ENCODE results near the gene EPS15.
"Not testable (repeated sequence)": the region's sequence is repeated elsewhere in the genome, so short reads cannot be mapped to it uniquely, and the experiment has no call there.

EPS15 gene

DNA sequence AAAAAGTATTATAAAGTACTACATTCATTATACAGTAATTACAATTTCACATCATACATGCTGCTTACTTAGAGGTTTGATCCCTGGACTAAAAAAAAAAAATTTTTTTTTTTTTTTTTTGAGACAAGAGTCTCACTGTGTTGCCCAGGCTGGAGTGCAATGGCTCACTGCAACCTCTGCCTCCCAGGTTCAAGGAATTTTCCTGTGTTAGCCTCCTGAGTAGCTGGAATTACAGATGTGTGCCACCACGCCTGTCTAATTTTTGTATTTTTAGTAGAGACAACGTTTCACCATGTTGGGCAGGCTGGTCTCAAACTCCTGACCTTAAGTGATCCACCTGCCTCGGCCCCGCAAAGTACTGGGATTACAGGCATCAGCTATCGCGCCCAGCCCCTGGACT lies 81.7 kb downstream of the EPS15 start:
- not testable (repeated sequence) for H3K36me3 ChIP-seq (ENCODE audit: insufficient read depth, low read length); H3K27me3 ChIP-seq (ENCODE audit: insufficient read depth, low read length); H3K4me1 ChIP-seq (ENCODE audit: insufficient read depth, low read length); H3K9me3 ChIP-seq (ENCODE audit: low read length); H2AFZ ChIP-seq (ENCODE audit: low read depth, low read length); H3K4me3 ChIP-seq (ENCODE audit: low read length)

DNA sequence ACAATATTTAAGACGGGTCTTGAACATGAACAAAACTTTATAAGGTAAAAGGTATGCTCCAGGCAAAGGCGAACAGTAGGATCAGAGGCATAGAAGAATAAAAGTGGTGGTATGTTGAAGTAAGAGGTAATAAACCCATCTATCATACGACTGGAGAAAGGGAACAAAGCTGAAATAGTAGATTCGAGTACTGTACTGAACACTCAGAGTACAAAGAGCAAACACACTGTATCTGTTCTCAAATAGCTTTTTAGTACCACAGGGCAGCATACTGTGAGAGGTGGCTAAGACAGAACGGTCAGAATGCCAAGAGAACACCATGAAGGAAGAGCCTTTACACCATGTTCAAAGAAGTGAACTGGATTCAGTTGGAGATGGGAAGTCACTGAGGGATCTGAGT lies 83.2 kb downstream of the EPS15 start:
- H3K9me3 ChIP-seq (ENCODE audit: low read length) = no peaks in the 10 kb centered on the region

DNA sequence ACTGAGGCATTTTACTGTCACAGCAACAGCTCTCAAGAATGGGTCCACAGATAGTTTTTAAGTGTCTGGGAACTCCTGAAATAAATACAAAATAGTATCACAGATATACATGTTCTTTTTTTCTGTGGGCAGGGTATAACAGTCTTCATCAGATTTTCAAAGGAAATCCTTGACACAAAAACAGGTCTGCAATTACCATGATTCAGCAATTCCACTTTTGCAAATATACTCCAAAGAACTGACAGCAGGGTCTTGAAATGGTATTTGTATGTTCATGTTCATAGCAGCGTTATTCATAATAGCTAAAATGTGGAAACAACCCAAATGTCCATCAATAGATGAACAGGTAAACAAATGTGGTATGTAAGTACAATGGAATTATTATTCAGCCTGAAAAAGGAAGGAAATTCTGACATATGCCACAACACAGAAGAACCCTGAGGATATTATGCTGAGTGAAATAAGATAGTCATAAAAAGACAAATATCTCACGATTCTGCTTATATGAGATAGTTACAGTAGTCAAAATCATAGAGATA lies 85.0 kb downstream of the EPS15 start:
- H3K4me3 ChIP-seq (ENCODE audit: low read length) = no peak overlapping the region
- no peak overlapping the region for H2AFZ ChIP-seq (ENCODE audit: low read depth, low read length)
- H3K9me3 ChIP-seq (ENCODE audit: low read length) = no peaks in the 10 kb centered on the region
- no peaks in the 10 kb centered on the region for H3K4me1 ChIP-seq (ENCODE audit: insufficient read depth, low read length)
- H3K27me3 ChIP-seq (ENCODE audit: insufficient read depth, low read length) = no peaks in the 10 kb centered on the region
- H3K36me3 ChIP-seq (ENCODE audit: insufficient read depth, low read length) = peaks cover 4% of the 10 kb centered on the region

More for the DNA sequence above, 83.2 kb downstream of the EPS15 start:
- H2AFZ ChIP-seq (ENCODE audit: low read depth, low read length) = no peak overlapping the region
- no peak overlapping the region for H3K4me3 ChIP-seq (ENCODE audit: low read length)
- H3K27me3 ChIP-seq (ENCODE audit: insufficient read depth, low read length) = no peaks in the 10 kb centered on the region
- no peaks in the 10 kb centered on the region for H3K4me1 ChIP-seq (ENCODE audit: insufficient read depth, low read length)
- peaks cover 9% of the 10 kb centered on the region for H3K36me3 ChIP-seq (ENCODE audit: insufficient read depth, low read length)

DNA sequence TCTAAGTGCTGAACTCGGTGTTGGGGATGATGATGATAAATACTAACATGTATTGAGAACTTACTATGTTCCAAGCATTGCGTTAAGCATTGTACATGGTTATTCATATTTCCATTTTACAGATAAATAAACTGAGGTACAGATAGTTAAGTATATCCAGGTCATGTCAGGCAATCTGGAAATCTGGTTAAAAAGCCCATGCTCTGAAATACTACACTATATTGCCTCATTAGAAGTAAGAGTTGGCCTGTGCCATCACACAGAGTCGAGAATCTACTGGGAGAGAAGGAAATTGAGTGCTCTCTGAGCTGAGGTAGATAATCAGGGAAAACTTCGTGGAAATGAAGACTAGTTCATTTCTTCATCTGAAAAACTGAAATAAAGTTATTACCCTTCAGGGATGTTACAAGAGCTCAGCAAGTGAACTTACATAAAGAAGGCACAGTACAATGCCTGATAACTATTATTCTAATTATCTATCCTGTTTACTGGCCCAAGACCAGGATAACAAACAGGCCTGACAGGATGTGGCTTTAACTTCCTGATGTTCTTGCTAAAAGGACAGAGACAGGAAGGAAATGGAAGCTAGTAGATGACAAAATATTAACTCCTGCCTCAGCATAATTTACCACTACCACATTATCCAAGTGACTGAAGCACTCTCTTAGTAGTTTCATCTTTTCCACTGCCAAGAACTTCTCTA lies 85.6 kb downstream of the EPS15 start:
- Histone ChIP-seq H3K36me3 (ENCODE audit: insufficient read depth, low read length) (peaks cover 8% of the 10 kb centered on the region), H2AFZ (ENCODE audit: low read depth, low read length) (no peak overlapping the region), H3K4me1 (ENCODE audit: insufficient read depth, low read length) (no peaks in the 10 kb centered on the region), H3K27me3 (ENCODE audit: insufficient read depth, low read length) (no peaks in the 10 kb centered on the region), H3K4me3 (ENCODE audit: low read length) (no peak overlapping the region), H3K9me3 (ENCODE audit: low read length) (no peaks in the 10 kb centered on the region)

DNA sequence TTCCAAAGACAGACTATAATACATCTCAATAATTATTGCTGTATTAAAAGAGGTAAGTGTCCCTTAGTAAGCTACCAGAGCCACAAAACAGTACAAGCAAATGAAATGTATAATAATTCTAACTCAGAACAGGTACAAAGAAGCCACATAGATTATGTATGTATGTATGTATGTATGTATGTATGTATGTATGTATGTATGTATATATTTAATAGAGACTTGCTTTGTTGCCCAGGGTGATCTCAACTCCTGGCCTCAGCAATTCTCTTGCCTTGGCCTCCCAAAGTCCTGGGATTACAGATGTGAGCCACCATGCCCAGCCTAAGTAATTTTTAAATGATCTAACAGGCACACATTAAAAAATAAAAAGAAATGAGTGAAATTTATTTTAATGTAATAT lies 86.9 kb downstream of the EPS15 start:
- no peaks in the 10 kb centered on the region for H3K27me3 ChIP-seq (ENCODE audit: insufficient read depth, low read length)
- peaks cover 8% of the 10 kb centered on the region for H3K36me3 ChIP-seq (ENCODE audit: insufficient read depth, low read length)
- H2AFZ ChIP-seq (ENCODE audit: low read depth, low read length) = no peak overlapping the region
- H3K4me1 ChIP-seq (ENCODE audit: insufficient read depth, low read length) = no peaks in the 10 kb centered on the region
- no peaks in the 10 kb centered on the region for H3K9me3 ChIP-seq (ENCODE audit: low read length)
- no peak overlapping the region for H3K4me3 ChIP-seq (ENCODE audit: low read length)

DNA sequence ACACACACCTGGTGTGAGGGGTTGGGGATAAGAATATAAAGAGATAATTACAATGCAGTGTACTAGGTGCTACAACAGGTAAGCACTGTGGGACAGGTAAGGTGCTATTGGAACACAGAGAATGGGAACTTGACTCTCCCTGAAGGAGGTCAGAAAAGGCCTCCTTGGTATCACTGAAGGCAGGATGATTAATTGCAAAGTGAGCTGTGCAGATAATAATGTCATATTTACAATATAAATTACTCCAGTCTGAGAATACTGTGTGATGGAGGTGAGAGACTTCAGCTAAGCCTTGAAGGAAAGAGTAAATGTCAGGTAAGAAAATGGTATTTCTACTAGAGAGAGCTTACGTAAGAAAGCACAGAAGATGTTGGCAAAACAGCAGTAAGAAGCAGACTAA lies 91.6 kb downstream of the EPS15 start:
- Histone ChIP-seq H3K36me3 (ENCODE audit: insufficient read depth, low read length) (peaks cover 4% of the 10 kb centered on the region), H3K4me3 (ENCODE audit: low read length) (no peak overlapping the region), H3K4me1 (ENCODE audit: insufficient read depth, low read length) (peaks cover 14% of the 10 kb centered on the region), H2AFZ (ENCODE audit: low read depth, low read length) (no peak overlapping the region), H3K9me3 (ENCODE audit: low read length) (no peaks in the 10 kb centered on the region), H3K27me3 (ENCODE audit: insufficient read depth, low read length) (no peaks in the 10 kb centered on the region)

DNA sequence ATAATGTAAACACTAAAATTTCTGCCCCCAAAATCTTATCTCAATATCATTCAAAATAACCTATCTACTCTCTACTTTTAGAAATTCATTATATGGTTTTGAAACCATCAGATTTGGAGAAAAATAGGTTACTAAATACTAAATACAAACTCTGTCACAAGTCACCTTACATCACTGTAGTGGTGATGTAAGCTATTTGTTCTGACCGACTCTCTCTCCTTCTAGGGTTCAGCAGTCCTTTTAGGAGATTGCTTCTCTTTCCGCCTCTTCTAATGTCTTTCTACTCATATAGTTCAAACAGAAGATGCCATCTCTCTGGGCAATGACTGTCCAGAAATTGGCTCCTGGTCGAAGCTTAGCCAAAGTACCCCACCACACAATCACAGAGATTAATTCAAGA lies 93.1 kb downstream of the EPS15 start:
- H3K4me1 ChIP-seq (ENCODE audit: insufficient read depth, low read length) = peaks cover 21% of the 10 kb centered on the region
- no peak overlapping the region for H2AFZ ChIP-seq (ENCODE audit: low read depth, low read length)
- peaks cover 4% of the 10 kb centered on the region for H3K36me3 ChIP-seq (ENCODE audit: insufficient read depth, low read length)
- no peaks in the 10 kb centered on the region for H3K9me3 ChIP-seq (ENCODE audit: low read length)
- H3K4me3 ChIP-seq (ENCODE audit: low read length) = no peak overlapping the region
- H3K27me3 ChIP-seq (ENCODE audit: insufficient read depth, low read length) = no peaks in the 10 kb centered on the region

DNA sequence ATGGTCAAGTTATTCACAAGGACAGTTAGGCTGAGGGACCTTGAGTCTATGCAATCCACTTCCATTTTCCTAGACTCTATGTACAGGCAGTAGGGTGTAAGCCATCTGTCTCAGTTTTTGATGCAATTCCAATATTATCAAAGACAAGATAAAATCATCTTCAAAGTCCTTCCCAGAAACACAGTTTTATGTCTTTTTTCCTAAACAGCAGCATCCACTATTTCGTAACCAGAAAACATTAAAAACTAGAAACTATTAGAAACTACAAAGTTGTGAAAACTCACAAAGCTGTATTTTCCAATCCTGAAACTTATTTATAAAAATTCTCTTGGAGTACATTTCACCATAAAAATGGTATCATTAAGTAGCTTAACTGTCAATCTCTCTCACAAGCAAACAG lies 93.8 kb downstream of the EPS15 start:
- Histone ChIP-seq H3K4me3 (ENCODE audit: low read length) (no peak overlapping the region), H2AFZ (ENCODE audit: low read depth, low read length) (no peak overlapping the region), H3K36me3 (ENCODE audit: insufficient read depth, low read length) (peaks cover 4% of the 10 kb centered on the region), H3K9me3 (ENCODE audit: low read length) (no peaks in the 10 kb centered on the region), H3K4me1 (ENCODE audit: insufficient read depth, low read length) (peaks cover 27% of the 10 kb centered on the region), H3K27me3 (ENCODE audit: insufficient read depth, low read length) (no peaks in the 10 kb centered on the region)

DNA sequence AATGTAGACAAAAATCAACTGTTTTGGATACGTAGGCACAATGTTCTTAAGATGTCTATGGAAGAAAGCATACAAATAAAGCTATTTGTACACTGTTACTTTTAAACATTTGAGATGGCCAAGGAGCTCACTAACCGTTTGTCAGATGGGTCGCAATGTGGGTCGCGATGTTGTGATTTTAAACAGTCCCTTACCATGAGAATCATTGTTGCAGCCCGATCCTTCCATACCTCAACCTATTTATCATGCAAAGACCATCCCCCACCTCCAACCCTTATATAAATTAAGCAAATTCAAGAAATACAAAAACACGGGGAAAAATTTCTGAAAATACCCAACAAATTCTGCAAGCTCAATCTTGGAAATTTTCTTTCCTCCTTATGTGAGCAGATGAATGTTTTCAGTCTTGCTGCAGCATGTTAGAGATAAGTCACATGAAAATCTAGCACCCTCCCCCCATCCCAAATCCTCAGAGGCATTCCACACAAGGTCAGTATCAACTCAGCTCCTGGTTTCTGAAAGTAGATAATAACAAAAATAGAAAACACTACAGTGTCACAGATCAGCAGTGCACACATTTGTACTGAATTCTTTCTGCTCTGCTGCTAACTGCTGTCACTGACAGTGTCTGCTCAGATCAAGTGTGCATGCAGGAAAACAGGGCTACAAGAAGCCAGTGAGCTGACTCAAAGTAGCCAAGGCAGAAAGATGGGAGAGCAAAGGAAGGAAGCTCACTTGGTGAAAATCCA lies 95.8 kb downstream of the EPS15 start:
- Histone ChIP-seq H3K4me1 (ENCODE audit: insufficient read depth, low read length) (peaks cover 32% of the 10 kb centered on the region), H3K4me3 (ENCODE audit: low read length) (no peak overlapping the region), H3K36me3 (ENCODE audit: insufficient read depth, low read length) (no peaks in the 10 kb centered on the region), H3K27me3 (ENCODE audit: insufficient read depth, low read length) (no peaks in the 10 kb centered on the region), H2AFZ (ENCODE audit: low read depth, low read length) (no peak overlapping the region), H3K9me3 (ENCODE audit: low read length) (no peaks in the 10 kb centered on the region)

DNA sequence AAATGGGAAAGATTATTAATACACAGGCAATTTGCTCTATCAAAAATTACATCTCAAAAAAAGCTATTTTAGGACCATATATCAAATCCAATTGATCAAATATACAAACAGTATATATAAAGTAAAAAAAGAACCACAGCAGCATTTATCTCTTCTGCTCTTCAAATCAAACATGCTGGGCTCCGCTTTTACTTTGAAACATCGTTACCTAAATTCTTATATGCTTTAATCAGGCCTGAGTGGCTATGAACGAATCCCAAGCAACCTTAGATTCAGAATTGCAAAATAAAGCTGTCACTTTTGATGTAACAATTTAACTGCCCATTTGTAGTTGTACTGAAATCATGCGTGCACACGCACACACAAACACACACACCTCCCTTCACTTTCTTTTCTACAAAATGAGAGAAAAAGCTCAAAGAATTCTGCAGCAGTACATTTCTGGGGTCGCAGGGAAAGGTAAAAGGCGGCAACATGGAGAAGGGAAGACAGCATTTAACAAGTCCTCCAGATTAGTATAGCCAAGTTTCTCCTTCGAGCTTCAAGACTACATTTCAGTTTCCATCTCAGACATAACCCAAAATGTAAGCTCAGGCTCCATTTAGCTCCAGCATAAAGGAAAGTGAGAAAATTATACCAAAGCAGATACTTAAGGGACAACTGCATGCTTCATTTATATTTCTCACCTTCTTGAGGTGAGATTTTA lies 96.5 kb downstream of the EPS15 start:
- Histone ChIP-seq H3K4me3 (ENCODE audit: low read length) (no peak overlapping the region), H3K27me3 (ENCODE audit: insufficient read depth, low read length) (no peaks in the 10 kb centered on the region), H3K36me3 (ENCODE audit: insufficient read depth, low read length) (no peaks in the 10 kb centered on the region), H3K4me1 (ENCODE audit: insufficient read depth, low read length) (peaks cover 32% of the 10 kb centered on the region), H2AFZ (ENCODE audit: low read depth, low read length) (no peak overlapping the region), H3K9me3 (ENCODE audit: low read length) (no peaks in the 10 kb centered on the region)

DNA sequence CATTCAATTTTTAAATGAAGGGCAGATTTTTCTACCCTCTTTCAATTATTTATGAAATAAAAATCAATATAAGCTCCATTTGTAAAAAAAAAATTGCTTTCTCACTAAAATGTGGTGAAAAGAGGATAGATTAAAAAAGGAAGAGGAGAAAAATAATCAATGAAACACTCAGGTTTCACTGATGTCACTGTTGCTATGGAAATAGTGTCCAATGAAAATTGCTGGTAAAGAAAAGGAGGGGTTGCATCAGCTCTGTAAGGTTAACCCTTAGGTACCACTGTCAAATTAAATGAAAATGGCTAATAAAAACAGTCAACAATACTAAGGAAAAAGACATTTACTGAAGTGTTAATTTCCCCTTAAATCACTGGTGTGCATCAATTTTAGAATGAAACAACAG lies 97.1 kb downstream of the EPS15 start:
- H3K36me3 ChIP-seq (ENCODE audit: insufficient read depth, low read length) = no peaks in the 10 kb centered on the region
- peak overlapping the region; percentile 74 for H3K4me3 ChIP-seq (ENCODE audit: low read length)
- H3K9me3 ChIP-seq (ENCODE audit: low read length) = no peaks in the 10 kb centered on the region
- H3K4me1 ChIP-seq (ENCODE audit: insufficient read depth, low read length) = peaks cover 32% of the 10 kb centered on the region
- H3K27me3 ChIP-seq (ENCODE audit: insufficient read depth, low read length) = no peaks in the 10 kb centered on the region
- H2AFZ ChIP-seq (ENCODE audit: low read depth, low read length) = peak overlapping the region; percentile 82

DNA sequence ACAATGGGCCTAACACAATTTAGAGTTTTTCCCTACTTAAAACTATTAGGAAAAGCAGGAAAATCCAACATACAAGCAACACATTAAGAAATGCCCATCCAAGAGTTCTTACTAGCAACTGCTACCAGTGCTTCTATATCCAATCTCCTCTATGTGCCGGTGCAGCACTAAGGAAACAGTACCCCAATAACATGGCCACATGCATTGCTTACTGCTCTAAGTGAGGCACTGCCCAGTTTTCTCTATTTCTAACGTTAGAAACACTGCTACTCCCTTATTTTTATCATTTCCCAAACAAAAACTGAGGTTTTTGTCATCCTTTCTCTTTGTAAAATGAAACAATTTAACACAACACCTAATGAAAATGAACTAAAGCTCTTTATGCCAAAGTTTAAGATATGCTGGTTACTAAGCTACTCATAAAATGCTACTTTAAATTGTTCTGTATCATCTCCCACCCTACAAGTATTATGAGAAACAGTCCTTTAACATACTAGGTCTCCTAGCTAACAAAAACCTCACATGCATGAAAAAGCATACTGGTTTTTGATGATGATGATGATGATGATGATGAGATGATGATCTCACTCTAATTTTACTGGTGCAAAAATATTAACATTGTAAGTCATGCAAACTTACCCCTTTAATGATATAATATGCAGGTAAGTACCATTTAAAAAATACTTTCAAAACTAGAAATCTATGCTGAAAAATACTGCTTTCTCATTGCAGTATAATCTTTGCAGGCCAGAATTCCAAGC lies 98.0 kb downstream of the EPS15 start:
- Histone ChIP-seq H3K4me3 (ENCODE audit: low read length) (peak overlapping the region; percentile 74), H3K4me1 (ENCODE audit: insufficient read depth, low read length) (peaks cover 32% of the 10 kb centered on the region), H3K9me3 (ENCODE audit: low read length) (no peaks in the 10 kb centered on the region), H3K27me3 (ENCODE audit: insufficient read depth, low read length) (no peaks in the 10 kb centered on the region), H2AFZ (ENCODE audit: low read depth, low read length) (no peak overlapping the region), H3K36me3 (ENCODE audit: insufficient read depth, low read length) (no peaks in the 10 kb centered on the region)

Measured in neuron (in vitro differentiated cells).